Activated CD4-positive, alpha-beta T cell treated with anti-CD3 and anti-CD28 coated beads, Interleukin-2, amount 50 U/mL, for 24 hours (primary cell): ENCODE measurements around the gene SORCS1.

Experiments used
- DNase-seq, 2 donors: peaks; one replicate each; pipeline ENCODE4 v3.0.0-alpha.2; 2020; ENCODE audit warnings: low read depth in 1 of 2, low spot score in 1 of 2

The SORCS1 gene

DNA sequence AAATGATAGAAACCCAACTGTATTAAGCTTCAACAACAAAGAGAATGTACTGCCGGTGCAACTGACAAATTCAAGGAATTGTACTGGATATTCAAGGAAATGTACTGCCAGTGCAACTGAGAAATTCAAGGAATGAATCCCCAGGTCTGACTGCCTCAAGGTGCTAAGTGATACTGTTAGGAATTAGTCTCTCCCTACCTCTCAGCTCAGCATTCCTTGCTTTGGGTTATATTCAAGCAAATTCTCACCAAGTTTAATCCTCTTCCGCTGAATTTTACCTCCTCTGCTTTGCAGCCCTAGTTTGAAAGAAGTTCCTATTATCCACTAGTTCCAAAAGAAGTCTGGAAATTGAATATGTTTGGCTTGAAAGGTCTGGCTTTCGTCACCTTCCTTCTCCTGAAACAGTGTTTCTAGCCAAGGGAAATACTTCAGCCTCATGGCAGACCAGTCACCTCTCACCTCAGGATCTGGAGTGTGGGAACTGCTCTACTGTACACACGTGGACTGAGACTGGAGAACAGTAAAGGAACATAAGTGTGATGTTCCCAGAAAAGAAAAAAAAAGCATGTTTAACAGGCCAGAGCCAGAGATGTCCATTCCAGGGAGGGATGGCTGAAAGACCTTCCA, 60.4 kb downstream of the SORCS1 start:
- DNase-seq = no peak

DNA sequence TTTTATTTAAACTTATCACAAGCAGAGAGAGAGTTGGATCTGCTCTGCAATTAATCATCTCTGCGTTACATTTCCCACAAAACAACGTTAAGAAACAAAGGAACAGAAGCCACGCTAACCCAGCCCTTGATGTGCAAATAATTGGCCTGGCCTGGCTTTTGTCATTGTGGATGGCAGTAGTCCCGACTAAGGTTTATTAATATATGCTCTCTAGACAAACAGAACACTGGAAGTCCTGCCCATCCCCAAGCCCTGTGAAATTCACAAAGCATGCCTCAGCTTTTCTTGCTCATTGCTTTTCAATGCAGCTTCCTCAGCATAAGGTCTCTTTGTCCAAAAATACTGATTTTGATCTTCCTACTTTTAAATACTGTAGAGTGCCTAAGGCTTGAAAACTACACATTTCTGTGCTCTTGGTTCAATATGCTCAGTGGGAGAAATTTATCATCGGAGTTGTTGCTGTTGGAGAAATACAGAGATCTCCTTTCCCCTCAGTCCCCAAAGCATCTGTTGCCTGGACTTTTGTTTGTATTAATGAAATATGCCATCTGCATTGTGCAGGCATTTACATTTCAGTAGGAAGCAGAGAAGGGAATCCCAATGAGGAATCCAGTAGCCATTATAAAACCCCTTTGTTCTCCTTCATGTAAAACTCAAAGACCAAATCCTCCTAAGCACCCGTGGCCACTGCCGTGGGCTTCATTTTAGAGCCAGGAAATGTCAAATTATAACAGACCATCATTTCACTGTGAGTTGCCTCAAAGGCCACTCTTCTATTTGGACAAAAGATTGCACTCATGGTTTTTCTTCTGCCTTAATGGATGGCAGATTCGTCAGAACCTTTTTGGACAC, 61.1 kb downstream of the SORCS1 start:
- no peak for DNase-seq

DNA sequence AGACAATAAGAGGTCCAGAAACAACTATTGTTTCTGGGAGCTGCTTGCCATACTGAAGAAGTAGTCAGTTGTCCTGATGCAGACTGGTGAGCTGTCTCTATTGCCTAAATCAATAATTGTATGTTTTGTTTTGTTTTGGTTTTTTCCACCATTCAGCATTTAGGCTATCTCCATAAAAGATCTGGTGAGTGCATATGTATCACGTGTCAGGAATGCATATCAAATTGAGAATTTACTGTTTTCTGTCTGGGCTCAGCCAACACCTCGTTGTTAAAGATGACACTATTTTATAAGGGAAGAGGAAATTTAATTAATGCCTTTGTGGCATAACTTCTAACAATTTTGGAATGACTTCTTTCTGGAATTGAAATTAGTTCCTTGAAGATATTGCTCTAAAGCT, 66.2 kb downstream of the SORCS1 start:
- DNase-seq = no peak

DNA sequence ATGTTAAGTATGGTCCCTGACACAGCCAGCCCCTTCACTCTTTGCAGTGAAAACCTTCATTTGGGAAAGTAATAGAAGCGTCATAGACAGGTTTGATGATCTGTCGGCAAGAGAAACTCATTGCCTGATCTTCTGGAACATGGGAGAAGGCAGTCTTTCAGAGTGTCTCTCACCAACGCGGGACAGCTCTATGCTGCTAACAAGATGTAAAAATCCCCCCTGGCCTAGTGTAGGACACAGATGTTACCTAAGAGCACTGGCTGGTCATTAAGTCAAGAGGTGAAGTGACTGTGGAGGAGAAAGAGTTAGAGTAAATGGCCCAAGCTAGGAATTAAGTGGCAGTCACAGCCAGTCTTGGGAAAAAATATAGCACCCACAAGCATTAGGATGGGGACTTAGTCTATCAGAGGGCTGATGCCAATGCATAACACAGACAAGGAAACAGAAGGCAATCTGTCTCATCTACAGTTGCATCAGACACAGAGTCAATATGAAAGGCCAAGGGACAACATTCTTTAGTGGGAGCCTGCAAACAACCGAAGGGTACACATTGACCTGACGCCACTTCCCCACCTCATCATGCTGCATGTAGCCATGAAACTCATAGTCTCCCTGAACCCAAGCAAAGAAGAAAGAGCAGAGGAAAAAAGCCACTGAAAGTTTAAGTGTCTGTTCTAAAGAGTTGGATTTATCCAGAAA, 69.5 kb downstream of the SORCS1 start:
- no peak for DNase-seq

DNA sequence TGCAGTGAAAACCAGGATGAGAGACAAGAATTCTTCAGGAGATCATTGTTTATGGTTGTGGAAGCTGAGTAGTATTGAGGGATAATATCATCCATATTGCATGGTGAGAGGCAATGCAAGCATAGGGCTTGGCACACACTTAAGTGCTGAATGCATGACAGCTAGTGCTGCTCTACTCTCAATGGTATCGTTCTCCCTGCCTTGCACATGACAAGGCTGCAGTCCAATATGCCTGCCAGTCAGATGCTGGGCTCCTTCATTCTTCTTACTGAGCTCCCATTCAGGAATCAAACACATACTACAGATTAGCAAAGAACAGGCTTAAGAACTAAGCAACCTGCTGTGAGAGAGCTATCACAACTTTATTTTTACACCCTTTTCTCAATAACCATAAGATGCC, 72.2 kb downstream of the SORCS1 start:
- DNase-seq = no peak

DNA sequence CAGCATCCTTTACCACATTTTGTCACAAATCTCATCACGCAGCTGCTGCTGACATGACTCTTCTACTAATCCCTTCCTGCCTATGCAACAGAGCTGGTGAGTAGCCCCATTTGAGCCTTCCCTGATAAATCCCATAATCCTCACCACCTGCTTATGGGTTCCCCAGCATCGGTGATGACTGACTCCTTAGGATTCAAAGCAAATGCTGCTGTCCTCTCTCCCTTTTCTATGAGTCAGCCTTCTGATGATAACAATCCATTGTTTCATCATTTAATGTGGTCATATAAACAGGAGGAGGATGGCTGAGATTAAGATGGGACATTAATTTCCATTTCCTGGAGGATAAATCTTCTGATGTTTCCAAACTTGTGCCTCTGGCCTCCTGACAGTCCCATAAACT, 73.4 kb downstream of the SORCS1 start:
- no peak for DNase-seq

DNA sequence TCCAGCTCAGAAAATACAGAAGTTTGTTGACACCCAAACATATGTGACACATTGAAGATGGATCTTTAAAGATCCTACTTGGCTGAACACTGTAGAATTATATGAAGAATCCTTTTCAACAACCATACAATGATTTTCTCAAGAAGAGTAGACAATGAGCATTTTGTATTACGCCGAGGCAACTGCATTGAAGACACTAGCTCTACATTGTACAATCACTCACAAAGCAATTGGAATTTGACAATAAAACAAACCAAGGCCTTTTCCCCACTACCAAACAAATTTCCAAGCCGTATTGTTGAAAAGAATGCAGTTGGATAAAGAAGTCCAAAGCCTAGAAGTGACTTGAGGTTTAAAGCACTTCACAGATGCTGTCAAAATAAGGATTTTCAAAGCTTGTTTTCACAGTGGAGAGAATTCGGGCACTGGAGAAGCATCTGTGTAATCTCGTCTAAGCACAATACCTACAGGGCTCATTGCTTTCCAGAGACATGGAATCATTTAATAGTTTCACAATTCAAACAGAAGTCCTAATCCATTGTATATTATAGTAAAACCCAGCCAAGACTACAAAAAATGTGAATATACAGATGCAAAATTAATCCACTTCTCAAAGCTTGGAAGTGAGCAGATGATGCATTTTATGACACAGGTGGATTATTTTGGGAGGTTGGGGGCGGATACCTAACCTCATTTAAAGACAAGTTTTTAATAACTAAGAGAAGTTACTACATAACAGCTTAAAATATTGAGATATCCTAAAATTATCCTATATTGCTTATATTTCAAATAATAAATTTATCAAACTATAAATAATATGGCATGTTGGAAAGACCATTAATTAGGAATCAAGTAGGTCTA, 78.6 kb downstream of the SORCS1 start:
- no peak for DNase-seq

DNA sequence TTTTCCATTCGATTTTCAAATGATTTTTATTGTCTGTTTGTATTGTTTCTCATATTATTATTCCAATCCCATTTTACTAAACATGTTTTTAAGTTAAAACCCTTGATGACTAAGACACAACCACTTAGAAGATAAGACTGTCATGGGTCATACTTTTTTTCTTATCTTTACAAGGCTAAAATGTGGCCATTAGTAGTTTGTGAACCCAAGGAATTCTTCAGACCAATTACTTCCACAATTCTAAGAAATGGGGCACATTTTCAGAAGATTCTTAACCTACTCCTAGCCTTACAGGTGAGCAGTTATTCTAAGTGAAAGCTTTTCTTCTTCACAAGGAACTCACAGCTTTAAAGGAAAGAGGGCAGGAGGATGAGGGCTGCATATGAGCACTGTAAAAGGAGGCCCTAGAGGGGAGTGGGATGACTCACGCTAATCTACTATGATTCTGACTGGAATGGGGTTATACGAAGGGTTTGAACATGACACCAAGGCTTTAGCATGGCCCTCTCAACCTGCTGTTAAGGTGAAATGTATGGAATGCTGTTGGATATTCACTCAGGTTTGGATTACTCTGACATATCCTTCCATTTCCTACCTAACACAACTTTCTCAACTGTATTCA, 81.0 kb downstream of the SORCS1 start:
- no peak for DNase-seq

DNA sequence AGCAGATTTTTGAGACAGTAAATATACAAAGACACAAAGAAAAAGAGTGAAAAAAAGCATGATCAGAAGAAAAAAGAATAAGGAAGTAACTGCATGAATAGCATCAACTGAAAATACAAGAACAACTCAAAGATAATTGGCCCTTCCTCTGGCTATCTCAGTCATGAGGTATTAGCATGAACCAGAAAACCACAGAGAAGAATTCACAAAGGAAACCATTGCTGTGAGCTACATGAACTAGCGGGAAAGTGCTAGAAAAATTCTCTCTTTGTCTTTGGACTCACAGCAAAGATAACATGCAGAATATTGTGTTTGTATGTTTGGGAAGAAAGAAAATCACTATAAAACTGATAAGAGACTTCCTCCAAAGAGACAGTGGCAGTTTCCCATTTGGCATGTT, 82.9 kb downstream of the SORCS1 start:
- DNase-seq = no peak

DNA sequence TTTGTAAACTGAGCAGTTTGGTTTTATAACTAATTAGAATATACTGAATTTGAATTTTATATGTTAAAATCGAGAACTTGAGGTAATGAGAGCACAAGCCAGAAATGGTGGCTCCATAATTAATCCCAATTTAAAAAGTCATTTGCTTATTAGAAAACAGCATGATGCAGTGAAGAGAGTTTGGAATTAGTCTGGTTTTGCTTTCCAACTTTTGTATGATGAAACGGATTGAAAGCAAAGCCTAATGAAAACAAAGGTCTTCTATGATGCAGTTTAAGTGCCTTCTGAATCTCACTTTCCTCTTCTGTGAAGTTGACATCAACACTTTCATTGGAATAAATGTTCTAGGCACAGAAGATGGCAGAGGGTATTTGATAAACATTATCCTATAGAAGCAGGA, 89.4 kb downstream of the SORCS1 start:
- DNase-seq = no peak

DNA sequence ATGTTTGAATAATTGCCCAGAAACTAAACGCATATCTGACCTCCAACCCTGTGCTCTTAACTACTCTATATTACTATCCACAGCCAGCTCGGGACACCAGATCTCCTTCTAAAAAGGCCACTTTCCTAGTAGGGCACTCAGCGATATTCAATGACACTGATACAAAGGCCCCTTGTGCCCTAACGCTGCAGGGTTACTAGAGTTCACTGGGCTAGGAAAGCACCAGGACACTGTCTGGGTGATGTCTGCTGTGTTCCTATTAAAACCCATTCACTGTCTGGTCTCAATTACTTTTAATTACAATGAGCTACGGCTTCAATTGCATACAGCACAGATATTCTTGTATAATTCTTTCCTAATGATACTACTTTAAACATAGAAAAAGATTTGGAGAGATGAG, 91.7 kb downstream of the SORCS1 start:
- DNase-seq = no peak

DNA sequence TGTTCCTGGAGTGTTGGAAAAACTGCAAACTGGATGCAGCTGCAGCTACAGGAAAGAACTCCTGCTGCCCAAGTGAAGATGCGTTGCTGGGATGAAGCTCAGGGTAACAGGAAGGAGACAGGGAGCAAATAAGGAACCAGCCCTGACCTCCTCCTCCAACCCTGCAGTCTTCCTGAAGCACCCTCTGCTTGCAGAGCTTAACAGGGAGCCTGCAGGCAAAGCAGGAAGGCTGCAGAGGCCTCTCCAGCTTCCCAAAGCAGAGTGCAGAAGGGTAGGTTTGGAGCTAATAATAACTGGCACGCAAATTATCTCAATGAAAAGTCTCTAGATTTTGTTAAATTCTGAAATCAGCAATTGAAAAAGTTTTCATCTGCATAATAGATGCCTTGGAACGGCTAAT, 92.5 kb downstream of the SORCS1 start:
- DNase-seq = no peak

DNA sequence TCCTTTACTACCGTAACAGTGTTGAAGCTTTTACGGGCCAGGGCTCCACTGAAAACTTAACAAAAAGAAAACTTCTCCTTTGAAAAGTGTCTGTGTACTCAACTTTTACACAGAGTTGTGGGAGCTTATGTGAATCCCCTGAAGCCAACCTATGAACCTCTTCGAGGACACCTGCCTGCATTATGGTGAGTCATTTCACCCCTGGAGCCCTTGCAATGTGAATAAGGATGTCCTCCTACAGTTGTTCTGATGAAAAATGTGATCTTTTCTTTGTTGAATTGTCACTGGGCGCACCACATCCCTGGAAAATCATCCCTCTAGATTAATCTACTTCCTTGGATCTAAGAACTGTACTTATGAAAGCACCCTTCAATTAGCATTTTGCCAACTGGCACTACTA, 93.2 kb downstream of the SORCS1 start:
- DNase-seq = no peak

DNA sequence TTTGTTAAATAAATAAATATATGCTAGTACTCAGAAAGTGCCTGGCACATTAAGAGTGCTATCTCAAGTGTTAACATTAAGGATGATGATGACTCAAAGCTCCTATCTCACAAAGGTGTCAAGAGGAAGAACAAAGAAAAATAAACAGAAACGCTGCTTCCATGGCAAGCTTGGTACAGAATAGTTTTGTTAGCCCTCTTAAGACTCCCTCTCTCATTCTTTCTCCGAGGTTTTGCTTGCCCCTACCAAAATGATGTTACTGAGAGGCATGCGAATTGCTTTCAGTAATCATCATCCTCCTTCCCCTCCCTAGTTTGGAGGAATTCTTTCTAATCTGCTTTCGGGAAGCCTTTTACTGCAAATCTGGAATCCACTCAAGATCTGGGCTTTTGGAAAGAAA, 96.7 kb downstream of the SORCS1 start:
- DNase-seq = no peak

DNA sequence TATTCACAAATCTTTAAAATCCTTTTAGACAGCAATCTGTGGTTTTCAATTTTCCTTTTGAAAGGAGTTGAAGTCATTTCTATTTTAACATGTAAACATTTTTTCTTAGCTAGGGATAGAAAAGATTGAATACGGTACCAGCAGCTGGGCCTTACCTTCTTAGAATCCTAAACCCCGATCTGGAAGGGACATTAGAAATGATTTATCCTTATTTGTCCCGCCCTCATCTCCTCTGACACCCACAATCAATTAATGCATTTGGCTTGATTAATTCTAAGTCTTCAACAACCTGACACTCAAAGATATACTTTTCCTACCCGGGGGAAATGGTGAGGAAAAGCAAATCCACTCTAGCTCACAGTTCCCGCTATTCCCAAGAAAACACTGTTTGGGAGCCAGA, 100.4 kb downstream of the SORCS1 start:
- DNase-seq = no peak

DNA sequence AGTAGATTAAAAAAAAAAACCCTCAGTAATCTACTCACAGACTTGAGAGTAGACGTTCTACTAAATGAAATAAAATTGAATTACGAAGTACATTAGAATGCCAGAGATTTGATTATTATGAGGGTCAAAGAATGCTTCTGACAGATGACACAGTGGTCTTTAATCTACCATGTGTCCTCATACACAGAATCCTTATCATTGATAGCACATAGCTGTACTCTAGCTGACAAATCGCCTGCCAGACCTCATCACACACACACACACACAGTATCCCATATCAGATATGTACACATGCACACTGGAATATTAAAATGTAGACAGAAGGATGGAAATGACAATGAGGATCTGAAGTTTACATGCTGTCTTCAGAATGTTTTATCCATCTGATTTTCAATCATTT, 104.6 kb downstream of the SORCS1 start:
- no peak for DNase-seq

DNA sequence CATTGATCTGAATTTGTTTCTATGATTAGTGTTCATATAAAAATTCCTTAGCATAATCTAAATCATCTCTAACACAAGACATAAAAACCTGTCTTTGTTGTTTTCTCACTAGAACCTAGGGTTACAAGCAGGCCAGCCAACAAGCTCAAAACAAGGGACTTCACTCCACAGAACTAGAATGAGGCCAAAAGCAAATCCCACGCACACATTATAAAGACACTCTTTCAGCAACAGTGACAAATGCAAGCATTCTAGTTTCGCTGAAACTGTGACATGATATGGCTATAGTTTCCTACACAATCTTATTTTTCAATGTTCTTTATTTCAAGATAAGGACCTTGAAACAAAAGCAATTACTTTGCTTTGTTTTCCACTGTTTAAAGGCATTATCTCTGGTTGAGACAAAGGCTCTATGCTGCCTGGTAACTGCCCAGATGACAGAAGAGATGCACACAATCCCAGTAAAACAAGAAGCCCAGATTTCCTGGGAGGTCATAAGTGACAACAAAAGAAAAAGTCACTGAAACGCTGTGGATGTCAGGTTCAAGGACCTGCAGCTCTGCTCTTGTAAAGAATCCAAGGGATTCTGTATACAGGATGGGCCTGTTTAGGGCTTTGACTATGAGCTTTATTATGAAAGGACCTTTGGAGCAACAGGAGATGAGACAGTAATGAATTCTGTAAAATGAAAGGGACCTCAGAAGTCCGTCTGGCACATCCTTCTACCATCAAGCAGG, 105.3 kb downstream of the SORCS1 start:
- DNase-seq = no peak

DNA sequence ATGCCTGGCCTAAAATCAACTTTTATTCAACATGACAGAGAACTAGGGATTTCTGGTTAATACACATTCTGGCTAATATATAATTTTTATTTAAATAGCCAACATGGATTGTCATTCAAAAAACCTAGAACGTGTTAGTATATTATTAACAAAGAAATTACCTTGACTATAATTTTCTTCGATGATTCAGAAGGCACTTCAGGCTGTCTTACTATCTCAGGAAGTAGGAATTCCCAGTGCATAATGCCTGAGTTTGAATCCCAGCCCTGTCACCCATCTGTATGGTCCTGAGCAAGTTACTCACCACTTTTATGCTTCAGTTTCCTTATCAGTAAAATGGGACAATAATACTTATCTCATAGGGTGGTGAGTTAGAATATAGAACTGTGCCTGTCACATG, 106.2 kb downstream of the SORCS1 start:
- DNase-seq = no peak

DNA sequence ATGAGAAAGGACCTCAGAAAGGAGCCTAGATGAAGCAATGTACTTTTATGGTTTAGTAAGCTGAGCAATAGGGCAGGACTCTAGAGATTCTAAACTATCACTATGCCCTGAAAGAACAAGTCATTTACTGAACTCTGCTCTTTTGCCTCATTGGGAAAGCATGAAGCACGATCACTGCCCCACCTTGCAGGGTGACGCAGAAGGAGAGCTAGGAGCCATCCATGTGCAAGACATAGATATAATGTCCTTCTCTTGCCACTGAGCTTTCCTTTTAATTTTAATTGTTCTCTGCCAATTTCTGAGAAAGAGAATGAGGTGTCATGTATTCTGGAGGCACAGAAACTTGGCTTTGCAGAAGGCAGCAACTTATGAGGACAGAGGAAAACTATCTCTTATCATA, 108.3 kb downstream of the SORCS1 start:
- no peak for DNase-seq

DNA sequence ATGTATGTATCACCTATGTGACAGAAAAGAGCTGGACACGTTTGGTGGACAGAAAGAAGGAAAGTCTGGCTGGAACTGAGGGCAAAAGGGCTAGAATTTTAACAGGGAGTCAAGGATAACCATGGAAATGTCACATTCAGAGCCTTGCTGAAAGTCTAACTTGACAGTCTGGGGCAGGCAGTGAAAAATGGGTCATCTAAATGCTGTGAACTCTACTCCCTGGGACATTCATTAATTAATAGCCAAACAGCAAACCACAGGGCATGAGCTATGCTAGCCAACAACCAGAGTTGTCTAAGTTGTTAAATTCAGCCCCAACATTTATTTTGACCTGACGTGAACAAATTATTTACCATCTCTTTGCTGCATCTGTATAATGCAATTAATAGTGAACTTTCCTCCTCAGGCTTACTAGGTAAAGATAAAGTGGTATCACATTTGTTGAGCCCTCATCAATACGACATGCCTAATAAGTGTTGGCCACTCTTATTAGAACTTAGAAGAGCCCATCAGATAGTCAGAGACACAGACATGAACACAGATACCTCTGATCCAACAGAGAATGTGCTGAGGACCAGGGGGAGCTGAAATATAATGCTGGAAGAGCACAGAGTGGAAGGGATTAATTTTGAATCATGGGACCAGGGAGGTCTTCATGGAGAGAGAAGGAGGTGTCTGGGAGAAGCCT, 109.9 kb downstream of the SORCS1 start:
- no peak for DNase-seq
